ENCODE results near the gene CABP4.

CABP4 gene

DNA sequence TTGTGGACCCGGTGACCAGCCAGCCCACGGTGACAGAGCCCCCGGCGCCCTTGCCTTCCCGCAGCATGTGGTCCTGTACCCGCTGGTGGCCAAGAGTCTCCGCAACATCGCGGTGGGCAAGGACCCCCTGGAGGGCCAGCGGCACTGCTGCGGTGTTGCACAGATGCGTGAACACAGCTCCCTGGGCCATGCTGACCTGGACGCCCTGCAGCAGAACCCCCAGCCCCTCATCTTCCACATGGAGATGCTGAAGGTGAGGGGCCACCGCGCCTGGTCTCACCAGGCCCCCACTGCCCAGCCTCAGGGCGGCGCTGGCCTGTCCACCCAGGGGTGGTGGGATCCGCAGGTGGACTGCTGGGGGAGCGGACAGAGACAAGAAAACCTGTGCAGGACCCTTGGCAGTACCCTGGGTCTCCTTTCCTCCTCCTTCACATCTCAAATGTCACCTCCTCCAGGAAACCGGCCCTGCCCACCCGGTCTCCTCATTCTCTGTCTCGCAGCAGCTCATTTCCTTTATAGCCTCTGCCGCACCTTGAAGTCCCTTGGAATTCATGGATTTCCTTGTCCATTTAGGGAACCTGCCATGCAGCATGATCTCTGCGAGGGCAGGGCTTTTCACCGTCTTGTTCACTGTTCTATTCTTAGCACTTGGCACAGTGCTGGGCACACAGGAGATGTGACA, 34.2 kb downstream of the CABP4 start:
- no peaks in the 10 kb centered on the region for H3K27me3 Mint-ChIP-seq
- H3K4me3 Mint-ChIP-seq, result peak overlapping the region; percentile 41
- peak overlapping the region; percentile 87 for H3K27ac Mint-ChIP-seq
- H3K36me3 Mint-ChIP-seq (ENCODE audit: low read depth), result peaks cover 39% of the 10 kb centered on the region
- H3K4me1 Mint-ChIP-seq (ENCODE audit: low read depth), result peaks cover 51% of the 10 kb centered on the region
- no peaks in the 10 kb centered on the region for H3K9me3 Mint-ChIP-seq

- peak overlapping the region; percentile 87 for H3K27ac Mint-ChIP-seq
- peaks cover 44% of the 10 kb centered on the region for H3K4me1 Mint-ChIP-seq (ENCODE audit: low read depth)
- H3K36me3 Mint-ChIP-seq (ENCODE audit: low read depth), result peaks cover 33% of the 10 kb centered on the region
- H3K9me3 Mint-ChIP-seq, result no peaks in the 10 kb centered on the region
- H3K27me3 Mint-ChIP-seq, result no peaks in the 10 kb centered on the region
- H3K4me3 Mint-ChIP-seq, result peak overlapping the region; percentile 41
Observed at GRCh38 chr11:67489885-67490726, 35.0 kb downstream of the CABP4 start.

GRCh38 chr11:67490727-67491065, 35.5 kb downstream of the CABP4 start:
- peak overlapping the region; percentile 52 for H3K27ac Mint-ChIP-seq

DNA sequence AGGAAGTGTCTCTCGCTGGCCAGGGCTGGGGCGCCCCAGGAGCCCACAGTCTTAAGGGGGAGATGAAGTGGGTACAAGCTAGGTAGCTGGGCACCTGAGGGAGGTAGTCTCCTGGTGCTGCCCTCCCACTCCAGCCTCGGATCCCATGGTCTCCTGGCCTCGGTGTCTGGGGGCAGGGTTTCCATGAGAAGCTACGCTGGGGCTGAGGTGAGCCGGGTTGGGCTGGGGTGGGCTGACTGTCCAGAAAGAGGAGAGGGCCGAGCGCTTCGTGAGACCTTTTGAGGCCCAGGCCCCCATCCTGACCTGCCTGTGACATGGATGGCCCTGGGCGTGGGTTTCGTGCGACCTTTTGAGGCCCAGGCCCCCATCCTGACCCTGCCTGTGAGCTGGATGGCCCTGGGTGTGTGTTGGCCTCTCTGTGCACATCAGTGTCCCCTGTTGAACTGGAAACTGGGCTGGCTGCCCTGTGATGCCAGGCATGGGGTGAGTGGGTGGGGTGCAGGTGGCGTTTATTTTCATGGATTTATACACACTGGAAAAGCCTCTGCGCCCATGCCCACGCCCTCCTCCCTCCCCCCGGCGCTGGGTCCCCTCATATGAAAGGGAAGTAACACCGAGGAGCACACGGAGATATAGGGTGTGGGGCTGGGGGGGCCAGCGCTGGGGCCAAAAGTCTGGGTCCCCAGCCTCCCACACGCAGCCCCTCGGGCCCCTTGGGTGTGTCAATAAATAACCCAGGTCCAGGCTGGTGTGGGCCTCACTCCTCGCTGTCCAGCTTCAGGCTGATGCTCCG, 36.3 kb downstream of the CABP4 start:
- H3K4me1 Mint-ChIP-seq (ENCODE audit: low read depth), result peaks cover 31% of the 10 kb centered on the region
- peak overlapping the region; percentile 52 for H3K27ac Mint-ChIP-seq
- H3K36me3 Mint-ChIP-seq (ENCODE audit: low read depth), result peaks cover 28% of the 10 kb centered on the region
- no peaks in the 10 kb centered on the region for H3K27me3 Mint-ChIP-seq
- H3K4me3 Mint-ChIP-seq, result no peak overlapping the region
- H3K9me3 Mint-ChIP-seq, result no peaks in the 10 kb centered on the region

More at GRCh38 chr11:67490727-67491065, 35.5 kb downstream of the CABP4 start:
- H3K36me3 Mint-ChIP-seq (ENCODE audit: low read depth), result peaks cover 31% of the 10 kb centered on the region
- H3K9me3 Mint-ChIP-seq, result no peaks in the 10 kb centered on the region
- H3K27me3 Mint-ChIP-seq, result no peaks in the 10 kb centered on the region
- no peak overlapping the region for H3K4me3 Mint-ChIP-seq
- H3K4me1 Mint-ChIP-seq (ENCODE audit: low read depth), result peaks cover 39% of the 10 kb centered on the region

DNA sequence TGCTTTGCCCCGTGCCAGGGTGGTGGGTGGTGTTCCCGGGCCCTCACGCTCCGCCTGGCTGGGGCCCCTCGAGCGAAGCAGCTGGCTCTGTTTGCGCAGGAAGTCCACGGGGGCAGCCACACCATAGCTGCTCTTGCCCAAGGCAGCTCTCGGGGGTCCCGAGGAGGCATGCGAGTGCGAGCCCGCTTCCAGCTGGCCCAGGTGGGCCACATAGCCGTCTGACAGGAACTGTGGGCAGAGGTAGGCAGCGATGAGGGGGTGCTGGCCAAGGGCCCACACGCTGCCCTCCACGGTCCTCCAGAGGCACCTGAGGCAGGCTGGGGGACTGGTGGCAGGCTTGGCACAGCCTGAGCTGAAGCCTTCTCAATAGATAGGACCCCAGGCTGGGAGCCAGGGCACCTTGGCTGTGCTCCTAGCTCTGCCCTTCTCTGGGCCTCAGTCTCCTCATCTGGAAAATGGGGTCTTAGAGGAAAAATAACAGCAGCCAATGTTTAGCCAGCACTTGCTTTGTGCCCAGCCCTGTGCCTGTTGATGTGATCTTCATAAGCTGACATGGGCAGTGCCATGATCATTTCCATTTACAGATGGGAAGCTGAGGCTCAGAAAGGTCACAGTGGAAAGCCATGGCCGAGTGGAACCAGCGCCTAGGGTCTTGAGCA, 37.0 kb downstream of the CABP4 start:
- peaks cover 24% of the 10 kb centered on the region for H3K36me3 Mint-ChIP-seq (ENCODE audit: low read depth)
- peaks cover 24% of the 10 kb centered on the region for H3K4me1 Mint-ChIP-seq (ENCODE audit: low read depth)
- H3K27ac Mint-ChIP-seq, result no peak overlapping the region
- no peak overlapping the region for H3K4me3 Mint-ChIP-seq
- no peaks in the 10 kb centered on the region for H3K27me3 Mint-ChIP-seq
- H3K9me3 Mint-ChIP-seq, result no peaks in the 10 kb centered on the region

- no peak overlapping the region for H3K4me3 Mint-ChIP-seq
- H3K36me3 Mint-ChIP-seq (ENCODE audit: low read depth), result peaks cover 17% of the 10 kb centered on the region
- H3K27ac Mint-ChIP-seq, result no peak overlapping the region
- peaks cover 16% of the 10 kb centered on the region for H3K4me1 Mint-ChIP-seq (ENCODE audit: low read depth)
- no peaks in the 10 kb centered on the region for H3K9me3 Mint-ChIP-seq
- H3K27me3 Mint-ChIP-seq, result no peaks in the 10 kb centered on the region
Observed at GRCh38 chr11:67492801-67493547, 37.8 kb downstream of the CABP4 start.

DNA sequence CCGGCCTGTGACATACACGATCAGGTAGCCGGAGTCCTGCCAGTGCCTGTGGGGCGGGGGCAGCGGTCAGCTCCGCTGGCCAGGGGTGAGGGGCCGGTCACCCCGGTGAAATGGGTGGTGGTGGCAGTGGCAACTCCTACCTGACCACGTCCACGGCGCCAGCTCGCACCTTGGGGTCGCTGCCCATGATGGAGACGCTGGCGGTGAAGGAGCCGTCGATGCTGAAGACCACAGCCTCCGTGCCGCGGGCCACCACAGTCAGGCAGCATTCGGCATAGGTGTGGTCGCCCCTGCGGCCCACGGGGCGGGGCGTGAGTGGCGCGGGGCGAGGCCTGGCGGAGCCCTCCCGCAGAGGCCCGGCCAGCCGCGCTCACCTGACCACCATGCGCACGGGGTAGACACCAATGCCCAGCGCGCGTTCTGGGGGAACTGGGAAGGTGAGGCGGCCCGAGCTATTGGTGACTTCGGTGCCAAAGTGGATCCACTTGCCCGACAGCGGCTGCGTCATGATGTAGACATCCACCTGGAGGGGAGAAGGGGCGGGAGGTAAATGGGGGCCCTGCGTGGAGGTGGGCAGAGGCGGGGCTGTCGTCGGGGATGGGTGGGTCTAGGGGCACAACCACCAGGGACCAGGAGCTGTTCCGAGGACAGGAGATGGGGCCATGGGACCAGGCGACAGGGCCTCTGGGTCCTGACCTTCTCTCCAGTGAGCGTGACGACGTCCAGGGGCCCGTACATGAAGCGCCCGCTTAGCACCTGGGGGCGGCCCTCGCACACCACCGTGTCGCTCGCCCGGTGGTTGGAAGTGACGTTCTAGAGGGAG, 38.6 kb downstream of the CABP4 start:
- no peaks in the 10 kb centered on the region for H3K27me3 Mint-ChIP-seq
- peaks cover 15% of the 10 kb centered on the region for H3K36me3 Mint-ChIP-seq (ENCODE audit: low read depth)
- H3K4me1 Mint-ChIP-seq (ENCODE audit: low read depth), result peaks cover 8% of the 10 kb centered on the region
- no peak overlapping the region for H3K27ac Mint-ChIP-seq
- no peak overlapping the region for H3K4me3 Mint-ChIP-seq
- H3K9me3 Mint-ChIP-seq, result no peaks in the 10 kb centered on the region

DNA sequence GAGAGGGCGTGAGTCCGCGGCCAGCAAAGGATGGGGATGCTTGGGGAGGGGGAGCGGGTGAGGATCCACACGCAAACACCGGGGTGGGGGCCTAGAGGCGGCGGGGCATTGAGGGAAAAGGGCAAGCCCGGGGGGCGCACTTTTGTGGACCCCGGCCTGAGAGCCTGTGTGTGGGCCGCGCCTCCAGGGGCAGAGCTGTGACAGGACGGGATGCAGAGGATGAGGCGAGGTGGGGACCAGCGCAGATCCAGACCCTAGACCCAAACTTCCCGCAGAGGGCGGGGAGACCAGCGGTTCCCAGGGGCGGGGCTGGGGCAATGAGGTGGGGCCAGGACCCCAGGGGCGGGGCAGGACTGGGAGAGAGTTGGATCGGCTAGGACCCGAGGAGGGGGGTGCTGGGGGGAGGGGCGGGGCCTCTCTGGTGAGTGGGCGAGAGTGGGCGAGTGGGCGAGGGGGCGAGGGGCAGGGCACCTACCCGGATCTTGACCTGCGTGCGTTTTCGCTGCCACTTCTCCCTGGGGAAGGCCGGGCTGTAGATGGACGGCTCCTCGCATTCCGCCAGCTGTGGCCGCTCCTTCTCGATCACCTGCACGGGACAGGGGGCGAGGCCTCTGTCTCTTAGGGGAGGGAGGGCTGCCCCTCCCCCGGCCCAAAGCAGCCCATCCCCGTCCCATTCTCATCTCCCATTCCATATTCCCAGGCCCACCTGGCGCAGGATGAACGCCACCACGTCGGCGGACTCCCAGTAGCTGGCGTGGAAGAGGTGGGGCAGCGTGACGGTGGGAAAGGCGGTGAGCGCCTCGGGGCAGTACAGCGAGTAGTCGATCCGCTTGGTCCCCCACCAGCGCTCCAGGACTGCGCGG, 39.4 kb downstream of the CABP4 start:
- peaks cover 16% of the 10 kb centered on the region for H3K36me3 Mint-ChIP-seq (ENCODE audit: low read depth)
- no peak overlapping the region for H3K4me3 Mint-ChIP-seq

DNA sequence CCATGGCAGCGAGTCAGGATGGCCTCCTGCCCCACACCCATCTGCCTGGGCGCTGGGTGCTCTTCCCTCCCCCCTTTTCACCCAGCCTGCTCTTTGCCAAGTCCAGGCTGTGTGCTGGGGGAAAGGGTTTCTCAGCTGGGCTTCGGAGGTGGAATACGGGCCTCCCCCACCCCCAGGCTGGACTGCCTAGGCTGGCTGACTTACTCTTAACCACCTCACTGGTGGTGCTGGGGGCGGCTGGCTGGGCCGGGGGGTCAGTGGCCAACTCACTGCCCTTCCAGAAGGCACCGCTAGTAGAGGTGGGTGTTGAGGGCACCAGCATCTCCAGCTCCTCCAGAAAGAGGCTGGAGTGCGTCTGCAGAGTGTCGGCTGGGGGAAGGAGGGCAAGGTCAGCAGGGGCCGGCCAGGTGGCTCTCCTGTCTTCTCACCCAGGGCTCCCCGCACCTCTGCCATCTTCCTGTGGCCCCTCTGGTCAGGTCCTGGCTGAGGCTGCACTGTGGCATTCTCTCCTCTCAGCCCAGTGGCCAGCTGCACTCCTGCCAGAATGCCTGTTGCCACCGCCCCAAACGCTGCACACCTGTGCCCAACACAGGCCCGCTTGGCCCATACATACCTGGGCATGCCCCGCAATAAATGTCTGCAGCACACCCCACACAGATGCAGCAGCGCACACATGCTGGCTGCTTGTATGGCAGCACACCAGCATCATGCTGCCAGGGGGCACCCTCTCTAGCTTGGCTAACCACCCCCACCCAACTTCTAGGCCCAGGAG, 40.3 kb downstream of the CABP4 start:
- H3K9me3 Mint-ChIP-seq, result no peaks in the 10 kb centered on the region
- no peak overlapping the region for H3K4me3 Mint-ChIP-seq
- H3K36me3 Mint-ChIP-seq (ENCODE audit: low read depth), result peaks cover 16% of the 10 kb centered on the region
- H3K4me1 Mint-ChIP-seq (ENCODE audit: low read depth), result peaks cover under 1% of the 10 kb centered on the region
- H3K27ac Mint-ChIP-seq, result no peak overlapping the region
- H3K27me3 Mint-ChIP-seq, result no peaks in the 10 kb centered on the region

More for the DNA sequence above, 39.4 kb downstream of the CABP4 start:
- peaks cover 3% of the 10 kb centered on the region for H3K4me1 Mint-ChIP-seq (ENCODE audit: low read depth)
- H3K27ac Mint-ChIP-seq, result no peak overlapping the region
- H3K9me3 Mint-ChIP-seq, result no peaks in the 10 kb centered on the region
- H3K27me3 Mint-ChIP-seq, result no peaks in the 10 kb centered on the region

- H3K27me3 Mint-ChIP-seq, result no peaks in the 10 kb centered on the region
- peaks cover 18% of the 10 kb centered on the region for H3K36me3 Mint-ChIP-seq (ENCODE audit: low read depth)
- no peak overlapping the region for H3K4me3 Mint-ChIP-seq
- no peaks in the 10 kb centered on the region for H3K9me3 Mint-ChIP-seq
- peaks cover 7% of the 10 kb centered on the region for H3K4me1 Mint-ChIP-seq (ENCODE audit: low read depth)
- no peak overlapping the region for H3K27ac Mint-ChIP-seq
Observed at GRCh38 chr11:67496113-67496512, 41.0 kb downstream of the CABP4 start.

DNA sequence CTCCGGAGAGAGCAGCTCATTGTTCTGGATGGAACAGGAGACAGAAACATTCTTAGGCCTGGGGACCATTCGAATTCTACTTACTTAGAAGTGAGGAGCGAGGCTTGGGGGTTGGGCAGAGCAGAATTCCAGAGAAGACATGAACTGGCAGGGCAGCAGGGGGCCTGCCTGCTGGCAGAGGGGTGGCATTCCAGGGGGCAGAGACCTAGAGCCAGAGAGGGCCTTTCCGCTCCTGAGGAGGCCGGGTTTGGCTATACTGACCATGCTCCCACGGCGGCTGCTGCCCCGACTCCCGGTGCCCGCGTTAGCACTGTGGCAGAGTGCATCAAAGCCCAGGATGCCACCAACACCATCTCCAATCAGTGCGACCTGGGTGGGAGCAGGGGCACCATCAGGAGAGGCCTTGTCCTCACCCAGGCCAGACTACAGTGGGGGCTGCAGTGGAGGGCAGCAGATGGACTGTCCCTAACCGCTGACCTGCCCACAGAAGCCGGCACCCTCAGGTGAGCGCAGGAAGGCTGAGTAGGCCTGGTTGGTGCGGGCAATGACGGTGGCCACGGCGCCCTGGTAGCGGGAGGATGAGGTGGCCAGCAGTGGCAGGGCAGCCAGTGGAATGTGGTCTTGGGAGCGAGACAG, 42.6 kb downstream of the CABP4 start:
- peaks cover 15% of the 10 kb centered on the region for H3K4me1 Mint-ChIP-seq (ENCODE audit: low read depth)
- H3K36me3 Mint-ChIP-seq (ENCODE audit: low read depth), result peaks cover 25% of the 10 kb centered on the region
- no peaks in the 10 kb centered on the region for H3K27me3 Mint-ChIP-seq
- H3K4me3 Mint-ChIP-seq, result no peak overlapping the region
- no peaks in the 10 kb centered on the region for H3K9me3 Mint-ChIP-seq
- H3K27ac Mint-ChIP-seq, result no peak overlapping the region

DNA sequence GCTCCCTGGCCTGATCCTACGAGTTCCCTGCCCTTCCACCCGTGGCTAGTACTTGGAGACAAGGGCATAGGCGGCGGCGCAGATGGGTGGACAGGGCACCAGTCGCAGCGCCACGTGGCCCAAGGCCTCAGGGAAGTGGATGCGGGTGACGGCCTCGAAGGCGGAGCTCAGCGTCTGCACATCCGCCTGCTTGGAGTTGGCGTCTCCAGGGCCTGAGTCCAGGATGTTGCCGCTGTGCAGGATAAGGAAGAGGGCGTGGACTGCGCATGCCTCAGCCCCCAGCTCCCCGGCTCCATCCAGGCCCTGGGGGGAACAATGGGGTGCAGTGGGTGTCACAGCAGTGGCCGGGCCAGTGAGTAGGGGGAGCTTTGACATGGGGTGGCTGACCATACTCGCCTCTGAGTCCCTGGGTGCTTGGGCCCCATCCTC, 43.4 kb downstream of the CABP4 start:
- Mint-ChIP-seq H3K9me3 (no peaks in the 10 kb centered on the region), H3K27me3 (no peaks in the 10 kb centered on the region), H3K36me3 (ENCODE audit: low read depth) (peaks cover 29% of the 10 kb centered on the region), H3K4me3 (no peak overlapping the region), H3K27ac (no peak overlapping the region), H3K4me1 (ENCODE audit: low read depth) (peaks cover 23% of the 10 kb centered on the region)

All from stimulated activated naive CD8-positive, alpha-beta T cell treated with anti-CD3 and anti-CD28 coated beads, Interleukin-15, Interleukin-2, amounts not matched to agents 100 ng/mL and 50 ng/mL, for 24 hours (primary cell).